Glomerular visceral epithelial cell (primary cell): ENCODE measurements around the gene IZUMO4.

Experiments
- DNase-seq: peaks from one replicate; pipeline ENCODE4 v3.0.0-alpha.2; 2016; ENCODE audit errors: extremely low spot score

The IZUMO4 gene

GRCh38 chr19:2103045-2103707 lies 6.5 kb downstream of the IZUMO4 start:
- no peak for DNase-seq

- DNase-seq = no peak
These were observed 11.7 kb downstream of the IZUMO4 start for GRCh38 chr19:2108251-2109016.

- DNase-seq = no peak
These were observed 12.5 kb downstream of the IZUMO4 start for GRCh38 chr19:2109046-2109864.

GRCh38 chr19:2110822-2111221 lies 14.1 kb downstream of the IZUMO4 start:
- DNase-seq = no peak

GRCh38 chr19:2111425-2111824 lies 14.7 kb downstream of the IZUMO4 start:
- DNase-seq = no peak

GRCh38 chr19:2111886-2112285 lies 15.2 kb downstream of the IZUMO4 start:
- DNase-seq = no peak

- no peak for DNase-seq
These were observed 16.0 kb downstream of the IZUMO4 start for GRCh38 chr19:2112516-2113320.

GRCh38 chr19:2113439-2114211 lies 16.9 kb downstream of the IZUMO4 start:
- no peak for DNase-seq

GRCh38 chr19:2114218-2114617 lies 17.5 kb downstream of the IZUMO4 start:
- no peak for DNase-seq

GRCh38 chr19:2114821-2115220 lies 18.1 kb downstream of the IZUMO4 start:
- DNase-seq = no peak

- DNase-seq = no peak
These were observed 18.6 kb downstream of the IZUMO4 start for GRCh38 chr19:2115324-2115723.

GRCh38 chr19:2115911-2116426 lies 19.3 kb downstream of the IZUMO4 start:
- no peak for DNase-seq

GRCh38 chr19:2116507-2116906 lies 19.8 kb downstream of the IZUMO4 start:
- no peak for DNase-seq

- no peak for DNase-seq
These were observed 20.7 kb downstream of the IZUMO4 start for GRCh38 chr19:2117215-2117960.

- no peak for DNase-seq
These were observed 21.7 kb downstream of the IZUMO4 start for GRCh38 chr19:2118438-2118837.

- no peak for DNase-seq
These were observed 23.4 kb downstream of the IZUMO4 start for GRCh38 chr19:2119921-2120785.

- DNase-seq = no peak
These were observed 24.1 kb downstream of the IZUMO4 start for GRCh38 chr19:2120821-2121220.

- DNase-seq = no peak
These were observed 24.8 kb downstream of the IZUMO4 start for GRCh38 chr19:2121416-2122051.

- DNase-seq = no peak
These were observed 25.5 kb downstream of the IZUMO4 start for GRCh38 chr19:2122251-2122650.
